HG03039 (cell line): ENCODE results near the gene SCYGR3.

Experiments
- ATAC-seq: cut with Tn5 transposase; IDR thresholded peaks from one replicate; pipeline ENCODE4 v1.9.1; 2021; ENCODE audit warnings: mild to moderate bottlenecking, moderate library complexity; ENCODE audit not compliant: unreplicated experiment

The SCYGR3 gene

DNA sequence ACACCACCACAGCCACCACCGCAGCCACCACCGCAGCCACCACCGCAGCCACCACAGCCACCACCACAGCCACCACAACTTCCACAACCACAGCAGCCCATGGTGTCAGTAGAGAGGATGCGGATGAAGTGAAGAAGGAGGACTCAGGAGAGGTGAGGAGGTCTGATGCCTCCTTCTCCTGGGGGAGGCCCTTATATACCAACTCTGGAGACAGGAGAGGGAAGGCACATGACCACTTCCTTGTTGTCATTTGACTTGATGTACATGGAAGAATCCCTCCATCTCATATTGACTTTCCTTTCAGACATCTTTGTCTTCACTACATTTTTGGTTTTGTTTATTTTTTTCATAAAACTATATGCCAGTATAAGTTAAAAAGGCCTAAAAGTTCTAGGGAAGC lies at the start of gene SCYGR3:
Gene SCYGR3, minus strand, starts transcription at position 101 of the 400 bp plus-strand sequence. Its CDS starts 0 bp downstream, at position 101.
- no peak for ATAC-seq

DNA sequence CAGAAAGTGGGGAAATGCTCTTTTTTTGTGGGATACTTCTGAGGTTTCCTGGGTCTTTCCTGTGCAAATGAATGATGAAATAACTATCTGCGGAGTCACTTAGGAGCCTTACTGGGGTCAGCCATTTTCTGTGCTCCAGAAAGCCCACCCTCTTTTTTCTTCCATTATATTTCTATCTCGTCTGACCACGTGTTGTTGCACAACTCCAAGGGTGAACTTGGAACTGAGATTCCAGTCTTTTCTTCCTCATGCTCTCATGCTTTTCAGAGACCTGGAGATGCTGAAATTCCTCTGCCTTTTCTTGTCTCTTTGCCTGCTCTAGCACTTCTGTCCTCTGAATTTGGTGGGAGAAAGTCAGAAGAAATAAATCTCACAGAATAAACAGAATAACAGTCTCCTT lies 47.2 kb upstream of the SCYGR3 start:
- no peak for ATAC-seq

- ATAC-seq, result no peak
Observed at GRCh38 chr2:227661025-227661649, 46.5 kb upstream of the SCYGR3 start.

- ATAC-seq, result no peak
Observed at GRCh38 chr2:227657199-227657845, 42.7 kb upstream of the SCYGR3 start.

- ATAC-seq, result no peak
Observed at GRCh38 chr2:227655454-227655853, 40.8 kb upstream of the SCYGR3 start.

- ATAC-seq, result no peak
Observed at GRCh38 chr2:227654426-227654825, 39.8 kb upstream of the SCYGR3 start.

DNA sequence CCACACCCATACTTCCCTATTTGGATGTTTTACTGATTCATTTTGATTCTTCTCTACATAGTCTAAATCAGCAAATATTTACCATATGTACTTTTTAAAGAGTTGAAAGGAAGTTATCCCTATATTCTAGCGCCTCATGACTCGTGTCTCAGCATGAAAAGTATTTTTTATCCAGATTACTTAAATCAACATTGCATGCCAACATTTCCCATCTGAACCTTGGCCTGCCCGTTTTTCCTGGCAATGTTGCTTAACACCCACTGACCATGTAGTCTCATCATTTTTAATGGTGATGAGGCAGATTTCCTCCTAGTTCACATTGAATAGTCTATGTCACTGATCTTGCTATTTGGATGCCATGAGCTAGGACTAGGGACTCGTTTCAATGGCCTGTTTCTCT lies 38.8 kb upstream of the SCYGR3 start:
- ATAC-seq, result no peak

DNA sequence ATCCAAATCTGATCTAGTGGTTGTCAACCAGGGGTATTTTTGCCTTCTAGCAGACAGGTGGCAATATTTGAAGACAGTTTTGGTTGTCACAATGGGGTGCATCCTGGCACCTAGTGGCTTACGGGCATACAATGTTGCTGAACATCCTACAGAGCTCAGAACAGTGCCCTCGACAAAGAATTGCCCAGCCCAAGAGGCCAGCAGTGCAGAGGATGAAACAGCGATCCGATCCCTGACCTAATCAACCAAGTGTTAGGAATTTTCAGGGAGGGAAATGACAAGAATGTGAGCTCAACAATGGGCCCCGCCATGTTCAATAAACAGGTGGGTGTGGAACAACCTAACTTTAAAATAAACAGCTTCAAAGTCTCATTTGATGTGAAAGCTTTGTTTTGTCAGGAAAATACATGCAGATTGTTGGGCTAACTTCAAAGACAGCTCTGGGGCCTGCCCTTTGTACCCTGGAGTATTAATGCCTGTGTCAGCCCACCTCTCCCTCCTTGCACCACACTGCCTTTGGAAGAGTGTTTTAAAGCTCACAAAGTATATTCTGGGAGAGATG lies 29.4 kb upstream of the SCYGR3 start:
- ATAC-seq, result no peak

GRCh38 chr2:227642656-227643055 lies 28.0 kb upstream of the SCYGR3 start:
- ATAC-seq, result no peak

DNA sequence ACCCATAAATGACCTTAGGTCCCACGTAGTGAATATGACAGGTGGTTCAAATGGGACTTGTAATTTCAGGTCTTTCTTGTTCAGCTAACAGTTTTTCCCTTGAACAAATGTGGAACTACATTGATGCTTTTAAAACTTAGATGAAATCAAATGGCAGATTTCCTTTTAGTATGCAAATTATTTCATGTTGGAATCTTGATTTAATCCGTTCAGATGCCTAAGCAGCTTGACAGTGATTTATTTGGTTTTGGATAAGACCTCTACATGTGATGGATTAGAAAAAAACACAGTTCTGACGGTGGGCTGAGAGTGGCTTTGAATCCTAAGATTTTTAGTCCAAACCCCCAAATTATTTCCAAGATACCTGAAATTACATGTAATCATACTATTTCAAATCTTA lies 19.6 kb upstream of the SCYGR3 start:
- no peak for ATAC-seq

DNA sequence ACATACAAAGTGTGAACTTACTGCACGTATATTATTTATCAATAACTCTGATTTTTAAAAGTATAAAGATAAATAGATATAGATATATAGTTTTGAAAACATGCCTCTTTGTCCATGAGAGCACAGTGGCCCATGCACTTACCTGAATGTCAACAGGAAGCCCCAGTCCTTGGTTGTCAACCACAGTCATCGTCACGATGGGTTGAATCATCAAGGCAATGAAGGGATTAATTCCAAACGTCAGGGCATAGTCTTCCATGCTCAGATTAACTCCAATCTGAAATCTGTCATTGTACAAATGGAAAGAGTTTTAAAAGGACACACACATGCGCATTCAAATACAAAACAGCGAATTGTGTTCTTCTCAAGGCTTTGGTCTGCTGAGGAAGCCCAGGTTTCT lies 18.2 kb upstream of the SCYGR3 start:
- no peak for ATAC-seq

- ATAC-seq, result no peak
Observed at GRCh38 chr2:227630322-227630721, 15.7 kb upstream of the SCYGR3 start.

DNA sequence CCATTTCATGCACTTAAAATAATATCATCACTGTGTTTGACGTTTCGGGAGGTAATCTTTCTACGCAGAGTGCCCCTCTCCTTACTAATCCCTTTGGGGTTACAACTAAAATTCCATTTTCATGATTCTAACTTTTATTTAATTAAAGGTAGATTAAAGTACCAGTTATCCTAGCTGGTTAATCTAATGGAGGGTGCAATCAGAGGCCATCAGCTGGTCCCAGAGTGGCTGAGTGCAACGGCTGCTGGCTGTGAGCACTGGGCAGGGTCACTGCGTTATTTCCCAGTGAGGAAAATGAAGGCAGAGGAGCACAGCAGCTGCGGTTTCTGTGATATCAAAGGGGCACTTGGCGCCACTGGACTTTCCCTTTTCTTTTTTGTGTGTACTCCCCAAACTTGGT lies 14.8 kb upstream of the SCYGR3 start:
- ATAC-seq, result no peak

DNA sequence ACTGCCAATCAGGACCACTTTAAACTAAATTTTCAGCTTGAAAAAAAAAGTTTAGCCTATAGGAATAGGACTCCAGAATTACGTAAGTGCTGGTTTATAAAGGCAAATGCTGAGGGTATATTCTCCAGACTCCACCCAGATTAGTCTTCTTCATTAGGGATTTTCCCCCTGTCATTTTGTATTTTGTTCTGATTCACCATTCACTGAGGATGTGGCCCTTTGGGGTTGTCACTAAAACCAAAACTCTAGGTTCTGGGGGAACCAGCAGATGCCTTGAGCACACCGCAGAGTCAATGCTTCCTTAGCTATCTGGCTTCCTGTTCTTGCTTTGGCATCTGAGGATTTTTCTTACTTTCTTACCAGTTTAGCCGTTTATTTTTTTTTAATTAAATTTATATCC lies 13.1 kb upstream of the SCYGR3 start:
- peak; percentile 90 for ATAC-seq

DNA sequence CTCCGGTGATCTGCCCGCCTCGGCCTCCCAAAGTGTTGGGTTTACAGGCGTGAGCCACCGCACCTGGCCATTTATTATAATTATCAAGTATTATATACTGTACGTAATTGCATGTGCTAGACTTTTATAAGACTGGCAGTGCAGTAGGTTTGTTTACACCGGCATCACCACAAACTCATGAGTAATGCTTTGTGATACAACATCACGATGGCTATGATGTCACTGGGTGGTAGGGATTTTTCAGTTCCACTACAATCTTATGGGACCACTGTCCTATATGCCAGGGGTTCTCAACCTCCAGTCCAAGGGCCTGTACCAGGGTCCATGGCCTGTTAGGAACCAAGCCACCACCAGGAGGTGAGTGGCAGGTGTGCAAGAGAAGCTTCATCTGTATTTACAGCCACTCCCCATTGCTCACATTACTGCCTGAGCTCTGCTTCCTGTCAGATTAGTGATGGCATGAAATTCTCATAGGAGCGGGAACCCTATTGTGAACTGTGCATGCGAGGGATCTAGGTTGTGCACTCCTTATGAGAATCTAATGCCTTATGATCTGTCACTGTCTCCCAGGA lies 12.0 kb upstream of the SCYGR3 start:
- no peak for ATAC-seq

GRCh38 chr2:227625420-227625819 lies 10.8 kb upstream of the SCYGR3 start:
- no peak for ATAC-seq

DNA sequence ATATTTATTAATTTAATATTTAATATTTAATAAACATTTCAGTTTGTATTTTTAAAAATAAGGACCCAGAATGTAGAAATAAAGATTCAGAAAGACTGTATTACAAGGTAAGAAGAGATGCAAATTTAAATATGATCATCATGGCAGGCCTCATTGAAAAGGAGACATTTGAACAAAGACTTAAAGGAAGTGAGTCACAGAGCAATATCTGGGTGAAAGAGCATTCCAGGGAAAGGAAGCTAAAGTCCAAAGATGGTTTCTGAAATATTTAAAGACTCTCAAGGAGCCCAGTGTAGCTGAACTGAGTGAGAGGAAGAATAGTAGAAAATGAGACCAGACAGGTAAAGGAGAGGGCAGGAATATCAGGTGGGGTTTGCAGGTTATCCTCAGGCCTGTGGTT lies 8.6 kb upstream of the SCYGR3 start:
- ATAC-seq, result no peak

DNA sequence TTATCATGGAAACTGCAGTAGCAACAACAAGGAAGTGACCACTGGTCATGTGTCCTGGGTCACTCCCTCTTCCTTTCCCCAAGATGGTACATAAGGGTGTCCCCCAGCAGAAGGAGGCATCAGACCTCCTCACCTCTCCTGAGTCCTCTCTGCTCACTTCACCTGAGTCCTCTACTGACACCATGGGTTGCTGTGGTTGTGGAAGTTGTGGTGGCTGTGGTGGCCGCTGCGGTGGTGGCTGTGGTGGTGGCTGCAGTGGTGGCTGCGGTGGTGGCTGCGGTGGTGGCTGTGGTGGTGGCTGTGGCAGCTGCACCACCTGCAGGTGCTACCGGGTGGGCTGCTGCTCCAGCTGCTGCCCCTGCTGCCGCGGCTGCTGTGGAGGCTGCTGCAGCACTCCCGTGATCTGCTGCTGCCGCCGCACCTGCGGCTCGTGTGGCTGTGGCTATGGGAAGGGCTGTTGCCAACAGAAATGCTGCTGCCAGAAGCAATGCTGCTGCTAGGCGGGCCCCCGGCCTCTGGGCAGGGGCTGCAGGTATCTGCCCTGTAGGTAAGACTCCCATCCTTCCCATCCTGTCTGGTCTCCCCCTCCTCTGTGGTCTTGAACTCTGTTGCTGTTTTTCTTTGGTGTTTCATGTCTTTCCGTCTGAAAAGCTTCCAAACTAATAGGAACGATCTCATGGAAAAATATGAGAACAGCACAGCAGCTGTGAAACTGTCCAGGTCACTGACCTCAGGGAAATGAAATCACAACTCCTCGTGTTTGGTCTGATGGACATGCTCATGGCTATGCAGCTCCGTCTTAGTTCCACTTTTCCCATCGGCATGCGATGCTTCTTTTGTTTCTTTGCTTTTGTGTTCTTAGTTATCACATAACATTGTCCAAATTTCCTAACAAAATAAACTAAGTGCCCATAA lies 2.9 kb upstream of the SCYGR3 start, which contains the start of gene SCYGR4:
Gene SCYGR4, plus strand, starts transcription at position 183 of the 915 bp plus-strand sequence. Its CDS starts 0 bp downstream, at position 183.
- ATAC-seq, result no peak

GRCh38 chr2:227616631-227617030 lies 2.0 kb upstream of the SCYGR3 start:
- ATAC-seq, result no peak

- ATAC-seq, result no peak
Observed at GRCh38 chr2:227615906-227616305, 1.3 kb upstream of the SCYGR3 start.

- no peak for ATAC-seq
Observed at GRCh38 chr2:227615181-227615580, 541 bp upstream of the SCYGR3 start.
